Caki2 (cell line): Measurements from ENCODE around the gene GNAI3. TPM values are rescaled to one million over a fixed set of nuclear protein-coding genes. Genes with fewer than 3 reads are reported as not detected.
"Not testable (repeated sequence)": the region's sequence is repeated elsewhere in the genome, so short reads cannot be mapped to it uniquely, and the experiment has no call there.

Experiments used
- DNase-seq: peaks from one replicate; pipeline ENCODE4 v3.0.0-alpha.2; 2015; ENCODE audit warnings: low read depth
- in situ Hi-C: cut with HindIII; loops from 2 replicates; pipeline ENCODE4 v1.10.0; 2016; ENCODE audit warnings: low sequenced_read_pairs, low pct_unique_long_range_greater_than_20kb, mixed read lengths
- total RNA-seq: library from RNA; depleted of rRNA; stranded (reverse); fragments of >200 nt; shearing (Covaris generic); gene quantifications from 2 replicates; pipeline ENCODE4 v1.2.3, GENCODE V29; 2014; ENCODE audit warnings: low replicate concordance; rRNA removed

Gene GNAI3
- total RNA-seq, 1 experiment from 2014 or later, result 5.0 TPM

DNA sequence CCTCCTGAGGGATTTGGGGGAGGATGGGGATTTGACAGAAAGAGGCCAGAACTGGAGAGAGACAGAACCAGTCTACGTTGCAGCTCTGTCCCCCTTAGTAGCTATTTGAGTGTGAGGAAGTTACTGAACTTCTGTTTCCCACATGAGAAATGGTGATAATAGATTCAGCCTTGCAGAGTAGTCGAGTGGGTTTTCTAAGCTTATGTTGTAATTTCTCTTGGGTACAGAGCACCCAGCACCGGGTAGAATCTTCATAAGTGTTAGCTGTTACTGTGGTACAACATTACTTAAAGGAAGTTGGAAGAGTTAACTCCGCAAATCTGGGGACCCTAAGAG is 112.2 kb downstream of the GNAI3 start:
- DNase-seq, result not testable (repeated sequence)

GRCh38 chr1:109661391-109661790 is 113.0 kb downstream of the GNAI3 start:
- in situ Hi-C loops, result no loop called here
- no peak for DNase-seq

More for the DNA sequence above, 112.2 kb downstream of the GNAI3 start:
- in situ Hi-C loops, result not testable (repeated sequence)

DNA sequence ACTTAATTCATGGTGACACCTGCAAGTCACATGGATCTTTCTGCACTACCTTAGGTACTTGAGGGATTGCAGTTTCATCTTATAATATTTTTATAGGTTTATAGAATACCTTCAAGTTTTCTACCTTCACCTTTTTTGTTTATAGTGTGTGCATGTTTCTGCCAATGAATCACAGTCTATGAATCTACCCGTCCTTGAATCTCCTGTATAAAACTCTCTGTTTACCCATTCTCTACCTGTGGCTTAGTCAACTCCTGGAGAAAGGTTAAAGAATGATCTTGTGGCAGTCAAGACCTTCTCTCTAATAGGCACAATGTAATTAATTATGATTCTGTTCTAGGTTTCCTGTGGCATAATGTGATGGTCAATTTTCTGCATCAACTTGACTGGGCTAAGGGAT is 116.3 kb downstream of the GNAI3 start:
- in situ Hi-C loops, result no loop called here
- no peak for DNase-seq

- in situ Hi-C loops, result no loop called here
- no peak for DNase-seq
Observed at GRCh38 chr1:109667452-109668122, 119.2 kb downstream of the GNAI3 start, which contains the start of gene GSTM2. TSS of gene GSTM2 (plus strand) at chr1:109668057. CDS start at chr1:109668116, 59 bp downstream.

Other genes starting within 250 kb of the GNAI3 start
- gene MYBPHL, start 241.6 kb upstream of the GNAI3 start, total RNA-seq, result not detected in 2 replicates
- 9.5 and 11.0 TPM in 2 replicates for gene SORT1, start 150.7 kb upstream of the GNAI3 start, total RNA-seq
- gene PSMA5, start 122.2 kb upstream of the GNAI3 start, total RNA-seq, result 106 and 108 TPM in 2 replicates
- gene SYPL2, start 82.1 kb upstream of the GNAI3 start, total RNA-seq, result not detected in 2 replicates
- 1.5 and 2.8 TPM in 2 replicates for gene ATXN7L2, start 64.7 kb upstream of the GNAI3 start, total RNA-seq
- gene CYB561D1, start 54.5 kb upstream of the GNAI3 start, total RNA-seq, result 0.32 and 1.9 TPM in 2 replicates
- 0.51 and 3.4 TPM in 2 replicates for gene AMIGO1, start 38.9 kb upstream of the GNAI3 start, total RNA-seq
- not detected in 2 replicates for gene GPR61, start 8.7 kb upstream of the GNAI3 start, total RNA-seq
- gene GNAT2, start 71.0 kb downstream of the GNAI3 start, total RNA-seq, result not detected in 2 replicates
- gene AMPD2, start 71.2 kb downstream of the GNAI3 start, total RNA-seq, result 131 and 135 TPM in 2 replicates
- gene GSTM4, start 107.5 kb downstream of the GNAI3 start, total RNA-seq, result 13.6 and 21.7 TPM in 2 replicates
- 0.61 TPM in 1 of 2 replicates, not detected in the other for gene GSTM2, start 119.4 kb downstream of the GNAI3 start, total RNA-seq
- not detected in 2 replicates for gene GSTM1, start 139.2 kb downstream of the GNAI3 start, total RNA-seq
- not detected in 2 replicates for gene GSTM5, start 163.6 kb downstream of the GNAI3 start, total RNA-seq
- gene GSTM3, start 192.4 kb downstream of the GNAI3 start, total RNA-seq, result 90.4 and 119 TPM in 2 replicates
- gene EPS8L3, start 215.3 kb downstream of the GNAI3 start, total RNA-seq, result not detected in 2 replicates